Measurements from ENCODE around the gene DMAC2. TPM values are rescaled to one million over a fixed set of nuclear protein-coding genes. Genes with fewer than 3 reads are reported as not detected.

The DMAC2 gene
- polyA plus RNA-seq, 1 donor from 2014 or later: 59.8 TPM

DNA sequence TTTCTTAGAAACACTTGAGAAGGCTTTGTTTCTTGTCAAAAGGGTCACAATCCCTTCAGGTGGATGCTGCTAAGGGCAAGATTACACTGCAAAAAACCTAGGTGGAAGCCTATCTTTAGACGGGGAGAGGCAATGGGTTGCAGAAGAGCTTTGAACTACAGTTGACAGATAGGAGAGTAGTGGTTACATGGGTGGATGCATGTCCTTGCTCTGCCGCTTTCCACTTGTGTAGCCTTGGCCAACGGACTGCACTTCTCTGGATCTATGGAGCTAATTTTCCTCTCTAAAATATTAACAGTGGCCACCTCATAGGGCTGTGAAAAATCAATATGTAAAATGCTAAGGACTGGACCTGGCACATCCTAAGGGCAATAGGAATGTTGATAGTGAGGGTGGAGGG lies 41.1 kb downstream of the DMAC2 start:
- Histone ChIP-seq H3K27ac (ENCODE audit: low read length) (no peak overlapping the region), H3K9ac (ENCODE audit: low read length) (peak overlapping the region; percentile 92), H3K79me2 (replicated peaks; ENCODE audit: insufficient read depth, low read length) (peaks cover 16% of the 10 kb centered on the region)

DNA sequence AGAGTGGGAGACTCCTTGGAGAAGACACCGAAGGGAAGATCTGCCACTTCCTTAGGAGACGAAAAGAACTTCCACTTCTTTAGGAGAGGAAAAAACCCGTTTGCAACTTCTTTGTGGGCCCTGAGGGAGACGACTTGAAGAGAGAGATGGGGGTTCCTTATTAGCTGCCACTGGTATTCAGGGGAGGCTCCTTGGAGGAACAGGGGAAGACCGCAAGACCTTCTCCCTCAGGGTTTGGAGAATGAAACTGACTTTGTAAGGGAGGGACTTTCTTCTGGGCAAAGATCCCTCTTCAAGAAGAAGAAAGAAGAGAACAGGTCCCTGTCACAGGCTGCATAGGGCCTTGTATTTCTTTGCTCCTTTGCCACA lies 41.7 kb downstream of the DMAC2 start:
- TF ChIP-seq, protein P1, sequence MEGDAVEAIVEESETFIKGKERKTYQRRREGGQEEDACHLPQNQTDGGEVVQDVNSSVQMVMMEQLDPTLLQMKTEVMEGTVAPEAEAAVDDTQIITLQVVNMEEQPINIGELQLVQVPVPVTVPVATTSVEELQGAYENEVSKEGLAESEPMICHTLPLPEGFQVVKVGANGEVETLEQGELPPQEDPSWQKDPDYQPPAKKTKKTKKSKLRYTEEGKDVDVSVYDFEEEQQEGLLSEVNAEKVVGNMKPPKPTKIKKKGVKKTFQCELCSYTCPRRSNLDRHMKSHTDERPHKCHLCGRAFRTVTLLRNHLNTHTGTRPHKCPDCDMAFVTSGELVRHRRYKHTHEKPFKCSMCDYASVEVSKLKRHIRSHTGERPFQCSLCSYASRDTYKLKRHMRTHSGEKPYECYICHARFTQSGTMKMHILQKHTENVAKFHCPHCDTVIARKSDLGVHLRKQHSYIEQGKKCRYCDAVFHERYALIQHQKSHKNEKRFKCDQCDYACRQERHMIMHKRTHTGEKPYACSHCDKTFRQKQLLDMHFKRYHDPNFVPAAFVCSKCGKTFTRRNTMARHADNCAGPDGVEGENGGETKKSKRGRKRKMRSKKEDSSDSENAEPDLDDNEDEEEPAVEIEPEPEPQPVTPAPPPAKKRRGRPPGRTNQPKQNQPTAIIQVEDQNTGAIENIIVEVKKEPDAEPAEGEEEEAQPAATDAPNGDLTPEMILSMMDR (IDR thresholded peaks at IDR 0.05; ENCODE audit: poor library complexity, severe bottlenecking): no peak
- TF ChIP-seq TAF1 (IDR thresholded peaks at IDR 0.05; ENCODE audit: low read depth) (no peak), EZH2 (IDR thresholded peaks at IDR 0.05; ENCODE audit: borderline replicate concordance, insufficient read depth, low read length, poor library complexity, severe bottlenecking) (no peak), MXI1 (conservative IDR thresholded peaks at IDR 0.05; ENCODE audit: poor library complexity, severe bottlenecking) (no peak), RAD21 (conservative IDR thresholded peaks at IDR 0.05) (no peak), EP300 (conservative IDR thresholded peaks at IDR 0.05; ENCODE audit: poor library complexity, severe bottlenecking) (no peak)
- TF ChIP-seq, protein P2, sequence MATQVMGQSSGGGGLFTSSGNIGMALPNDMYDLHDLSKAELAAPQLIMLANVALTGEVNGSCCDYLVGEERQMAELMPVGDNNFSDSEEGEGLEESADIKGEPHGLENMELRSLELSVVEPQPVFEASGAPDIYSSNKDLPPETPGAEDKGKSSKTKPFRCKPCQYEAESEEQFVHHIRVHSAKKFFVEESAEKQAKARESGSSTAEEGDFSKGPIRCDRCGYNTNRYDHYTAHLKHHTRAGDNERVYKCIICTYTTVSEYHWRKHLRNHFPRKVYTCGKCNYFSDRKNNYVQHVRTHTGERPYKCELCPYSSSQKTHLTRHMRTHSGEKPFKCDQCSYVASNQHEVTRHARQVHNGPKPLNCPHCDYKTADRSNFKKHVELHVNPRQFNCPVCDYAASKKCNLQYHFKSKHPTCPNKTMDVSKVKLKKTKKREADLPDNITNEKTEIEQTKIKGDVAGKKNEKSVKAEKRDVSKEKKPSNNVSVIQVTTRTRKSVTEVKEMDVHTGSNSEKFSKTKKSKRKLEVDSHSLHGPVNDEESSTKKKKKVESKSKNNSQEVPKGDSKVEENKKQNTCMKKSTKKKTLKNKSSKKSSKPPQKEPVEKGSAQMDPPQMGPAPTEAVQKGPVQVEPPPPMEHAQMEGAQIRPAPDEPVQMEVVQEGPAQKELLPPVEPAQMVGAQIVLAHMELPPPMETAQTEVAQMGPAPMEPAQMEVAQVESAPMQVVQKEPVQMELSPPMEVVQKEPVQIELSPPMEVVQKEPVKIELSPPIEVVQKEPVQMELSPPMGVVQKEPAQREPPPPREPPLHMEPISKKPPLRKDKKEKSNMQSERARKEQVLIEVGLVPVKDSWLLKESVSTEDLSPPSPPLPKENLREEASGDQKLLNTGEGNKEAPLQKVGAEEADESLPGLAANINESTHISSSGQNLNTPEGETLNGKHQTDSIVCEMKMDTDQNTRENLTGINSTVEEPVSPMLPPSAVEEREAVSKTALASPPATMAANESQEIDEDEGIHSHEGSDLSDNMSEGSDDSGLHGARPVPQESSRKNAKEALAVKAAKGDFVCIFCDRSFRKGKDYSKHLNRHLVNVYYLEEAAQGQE (IDR thresholded peaks at IDR 0.05; ENCODE audit: borderline replicate concordance): no peak
- Histone ChIP-seq H3K4me3 (ENCODE audit: low read length) (peak overlapping the region; percentile 92), H2AFZ (ENCODE audit: low read depth, low read length) (peak overlapping the region; percentile 86), H3F3A (ENCODE audit: insufficient read depth, low read length, poor library complexity, severe bottlenecking) (no peaks in the 10 kb centered on the region), H3K36me3 (ENCODE audit: insufficient read depth, low read length) (no peaks in the 10 kb centered on the region), H3K9ac (ENCODE audit: low read length) (peak overlapping the region; percentile 92), H3K27ac (ENCODE audit: low read length) (peak overlapping the region; percentile 93), H3K27me3 (ENCODE audit: insufficient read depth, low read depth, low read length) (no peaks in the 10 kb centered on the region), H3K4me2 (ENCODE audit: low read length) (peak overlapping the region; percentile 99), H3K9me2 (ENCODE audit: insufficient read depth, low read length) (no peaks in the 10 kb centered on the region), H4K20me1 (ENCODE audit: insufficient read depth) (no peaks in the 10 kb centered on the region), H3K79me2 (replicated peaks; ENCODE audit: insufficient read depth, low read length) (peaks cover 16% of the 10 kb centered on the region), H3K9me3 (ENCODE audit: low read length) (no peaks in the 10 kb centered on the region)

More for the DNA sequence above, 41.1 kb downstream of the DMAC2 start:
- no peaks in the 10 kb centered on the region for H3F3A ChIP-seq (ENCODE audit: insufficient read depth, low read length, poor library complexity, severe bottlenecking)
- no peak overlapping the region for H2AFZ ChIP-seq (ENCODE audit: low read depth, low read length)
- TF ChIP-seq, protein P1 (IDR thresholded peaks at IDR 0.05; ENCODE audit: poor library complexity, severe bottlenecking): no peak
- TF ChIP-seq, protein P2 (IDR thresholded peaks at IDR 0.05; ENCODE audit: borderline replicate concordance): no peak
- no peak for TF ChIP-seq POLR2AphosphoS5 (IDR thresholded peaks at IDR 0.05)
- TF ChIP-seq SMC3 (conservative IDR thresholded peaks at IDR 0.05; ENCODE audit: poor library complexity): no peak
- TF ChIP-seq MXI1 (conservative IDR thresholded peaks at IDR 0.05; ENCODE audit: poor library complexity, severe bottlenecking): no peak
- TF ChIP-seq EZH2 (IDR thresholded peaks at IDR 0.05; ENCODE audit: borderline replicate concordance, insufficient read depth, low read length, poor library complexity, severe bottlenecking): no peak
- TF ChIP-seq EP300 (conservative IDR thresholded peaks at IDR 0.05; ENCODE audit: poor library complexity, severe bottlenecking): no peak
- no peak for TF ChIP-seq RAD21 (conservative IDR thresholded peaks at IDR 0.05)
- TF ChIP-seq TAF1 (IDR thresholded peaks at IDR 0.05; ENCODE audit: low read depth): no peak
- H3K9me2 ChIP-seq (ENCODE audit: insufficient read depth, low read length): no peaks in the 10 kb centered on the region
- H3K4me3 ChIP-seq (ENCODE audit: low read length): peak overlapping the region; percentile 92
- no peaks in the 10 kb centered on the region for H3K27me3 ChIP-seq (ENCODE audit: insufficient read depth, low read depth, low read length)
- H4K20me1 ChIP-seq (ENCODE audit: insufficient read depth): no peaks in the 10 kb centered on the region
- no peaks in the 10 kb centered on the region for H3K9me3 ChIP-seq (ENCODE audit: low read length)
- H3K36me3 ChIP-seq (ENCODE audit: insufficient read depth, low read length): no peaks in the 10 kb centered on the region
- peak overlapping the region; percentile 99 for H3K4me2 ChIP-seq (ENCODE audit: low read length)

Measured in neural cell (in vitro differentiated cells).